Measurements from ENCODE around the gene ATAD3B. TPM values are rescaled to one million over a fixed set of nuclear protein-coding genes. Genes with fewer than 3 reads are reported as not detected.
A peak's percentile ranks its signal among the peaks of the same experiment; 100 is the strongest.

ATAD3B gene
- 10 to 100 TPM; 11.0 to 91.6 (median 16.5) TPM for total RNA-seq

- ATAC-seq (ENCODE audit: low FRiP score), result peak; percentile 95
- TF ChIP-seq, protein P1, sequence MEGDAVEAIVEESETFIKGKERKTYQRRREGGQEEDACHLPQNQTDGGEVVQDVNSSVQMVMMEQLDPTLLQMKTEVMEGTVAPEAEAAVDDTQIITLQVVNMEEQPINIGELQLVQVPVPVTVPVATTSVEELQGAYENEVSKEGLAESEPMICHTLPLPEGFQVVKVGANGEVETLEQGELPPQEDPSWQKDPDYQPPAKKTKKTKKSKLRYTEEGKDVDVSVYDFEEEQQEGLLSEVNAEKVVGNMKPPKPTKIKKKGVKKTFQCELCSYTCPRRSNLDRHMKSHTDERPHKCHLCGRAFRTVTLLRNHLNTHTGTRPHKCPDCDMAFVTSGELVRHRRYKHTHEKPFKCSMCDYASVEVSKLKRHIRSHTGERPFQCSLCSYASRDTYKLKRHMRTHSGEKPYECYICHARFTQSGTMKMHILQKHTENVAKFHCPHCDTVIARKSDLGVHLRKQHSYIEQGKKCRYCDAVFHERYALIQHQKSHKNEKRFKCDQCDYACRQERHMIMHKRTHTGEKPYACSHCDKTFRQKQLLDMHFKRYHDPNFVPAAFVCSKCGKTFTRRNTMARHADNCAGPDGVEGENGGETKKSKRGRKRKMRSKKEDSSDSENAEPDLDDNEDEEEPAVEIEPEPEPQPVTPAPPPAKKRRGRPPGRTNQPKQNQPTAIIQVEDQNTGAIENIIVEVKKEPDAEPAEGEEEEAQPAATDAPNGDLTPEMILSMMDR (IDR thresholded peaks at IDR 0.05), result no peak
These were observed at the start of gene ATAD3B for GRCh38 chr1:1471389-1472052. Gene ATAD3B (plus strand): TSS chr1:1471765. CDS start chr1:1471885, 120 bp downstream.

GRCh38 chr1:1421907-1422464 is 49.6 kb upstream of the ATAD3B start:
- TF ChIP-seq, protein P1 (IDR thresholded peaks at IDR 0.05), result no peak
- ATAC-seq (ENCODE audit: low FRiP score), result no peak
- no peak for DNase-seq (ENCODE audit: low spot score)

More at GRCh38 chr1:1471389-1472052, at the start of gene ATAD3B:
- DNase-seq (ENCODE audit: low spot score), result peak; percentile 87

DNA sequence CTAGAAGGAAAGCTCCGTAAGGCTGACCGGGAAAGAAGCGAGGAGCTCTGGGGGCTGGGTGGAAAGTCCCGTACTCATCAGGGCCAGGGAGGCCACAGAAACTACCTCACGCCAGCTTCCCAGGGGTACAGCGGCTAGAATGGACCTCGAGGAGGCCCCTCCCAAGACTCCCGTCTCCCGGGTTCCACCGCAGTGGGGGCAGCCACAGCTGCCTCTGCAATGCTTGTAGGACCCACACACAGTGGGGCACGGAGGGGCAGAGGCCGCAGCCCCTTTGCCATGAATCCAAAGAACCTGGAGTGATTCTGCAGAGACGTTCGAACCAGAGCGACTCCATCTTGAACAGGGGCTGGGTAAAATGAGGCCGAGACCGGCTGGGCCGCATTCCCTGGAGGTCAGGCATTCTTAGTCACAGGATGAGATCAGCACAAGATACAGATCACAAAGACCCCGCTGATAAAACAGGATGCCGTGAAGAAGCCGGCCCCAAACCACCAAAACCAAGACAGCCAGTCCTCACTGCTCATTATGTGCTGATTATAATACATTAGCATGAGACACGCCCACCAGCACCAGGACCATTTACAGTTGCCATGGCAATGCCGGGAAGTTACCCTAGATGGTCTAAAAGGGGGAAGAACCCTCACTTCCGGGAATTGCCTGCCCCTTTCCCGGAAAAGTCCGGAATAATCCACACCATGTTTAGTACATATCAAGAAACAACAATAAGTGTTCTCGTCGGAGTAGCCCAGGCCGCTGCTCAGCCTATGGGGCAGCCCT is 48.9 kb upstream of the ATAD3B start:
- TF ChIP-seq, protein P1 (IDR thresholded peaks at IDR 0.05), result no peak
- ATAC-seq (ENCODE audit: low FRiP score) (no peak), DNase-seq (ENCODE audit: low spot score) (no peak)

DNA sequence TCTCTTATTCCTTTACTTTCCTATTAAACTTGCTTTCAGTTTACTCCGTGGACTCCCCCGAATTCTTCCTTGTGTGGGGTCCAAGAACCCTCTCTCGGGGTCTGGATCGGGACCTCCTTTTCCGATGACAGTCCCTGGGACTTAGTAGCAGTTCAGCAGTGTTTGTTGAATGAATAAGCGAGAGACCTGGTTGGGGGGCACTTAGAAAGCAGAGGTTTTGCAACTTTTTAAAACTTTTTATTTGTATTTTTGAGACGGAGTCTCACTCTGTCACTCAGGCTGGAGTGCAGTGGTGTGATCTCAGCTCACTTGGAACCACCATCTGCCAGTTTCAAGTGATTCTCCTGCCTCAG is 48.3 kb upstream of the ATAD3B start:
- ATAC-seq (ENCODE audit: low FRiP score) (no peak), DNase-seq (ENCODE audit: low spot score) (no peak)
- TF ChIP-seq, protein P1 (IDR thresholded peaks at IDR 0.05), result no peak

GRCh38 chr1:1424707-1425106 is 46.9 kb upstream of the ATAD3B start:
- DNase-seq (ENCODE audit: low spot score), result no peak
- TF ChIP-seq, protein P1 (IDR thresholded peaks at IDR 0.05), result no peak
- ATAC-seq (ENCODE audit: low FRiP score), result no peak

GRCh38 chr1:1425426-1425752 is 46.2 kb upstream of the ATAD3B start:
- ATAC-seq (ENCODE audit: low FRiP score) (no peak), DNase-seq (ENCODE audit: low spot score) (no peak)
- TF ChIP-seq, protein P1 (IDR thresholded peaks at IDR 0.05), result no peak
